BJ (cell line): ENCODE data around the gene FAM163A. TPM values are rescaled to one million over a fixed set of nuclear protein-coding genes. Genes with fewer than 3 reads are reported as not detected.

ENCODE experiments used
- CTCF ChIA-PET: fragments of 350-600 bp; formaldehyde crosslinking; extraction: SDS; loops from one replicate; lab custom pipeline; 2021; ENCODE audit warnings: antibody characterized with exemption, inconsistent platforms; lab: Yijun Ruan, JAX
- POLR2A ChIA-PET: fragments of 300-600 bp; sonication (Branson Sonifier 250); formaldehyde crosslinking; extraction: SDS; loops from one replicate; lab custom pipeline; 2021; ENCODE audit warnings: antibody characterized with exemption; lab: Charles Lee
- DNase-seq: peaks from one replicate; pipeline ENCODE4 v3.0.0-alpha.2; 2011; ENCODE audit warnings: low read depth
- H3K27me3 ChIP-seq: 2 replicates; pipeline ENCODE4 v1.6.0; 2011; ENCODE audit warnings: low read length; ENCODE audit not compliant: control insufficient read depth, insufficient read depth
- H3K36me3 ChIP-seq: 2 replicates; pipeline ENCODE4 v1.5.1; 2011; ENCODE audit warnings: low read length; ENCODE audit not compliant: control insufficient read depth, insufficient read depth
- H3K4me3 ChIP-seq: 2 replicates; pipeline ENCODE4 v1.5.1; 2011; ENCODE audit warnings: low read depth, mild to moderate bottlenecking, control low read depth, low read length
- CTCF ChIP-seq: IDR thresholded peaks from 2 replicates; pipeline ENCODE4 v1.5.1; 2011; ENCODE audit warnings: low read depth, mild to moderate bottlenecking, control low read depth, inconsistent platforms, low read length, moderate library complexity; ENCODE audit not compliant: insufficient read depth
- polyA plus RNA-seq: library from polyadenylated mRNA; depleted of rRNA; stranded (reverse); fragments of >200 nt; gene quantifications from 2 replicates; pipeline ENCODE4 v1.2.3, GENCODE V29; 2011

FAM163A gene
- polyA plus RNA-seq, 1 experiment = not detected

GRCh38 chr1:179825798-179826460 lies 82.8 kb downstream of the FAM163A start:
- ChIA-PET CTCF (interaction anchor here (4.0 kb wide), 1 partner anchor 11 kb away, joined by 15 read pairs; no protein-coding TSS in a partner anchor), POLR2A (no interaction called here)
- Histone ChIP-seq H3K27me3 (peaks cover 2% of the 10 kb centered on the region; the same call in 1 of the 2 replicates), H3K4me3 (no peak overlapping the region), H3K36me3 (no peaks in the 10 kb centered on the region)
- TF ChIP-seq CTCF = no peak
- no peak for DNase-seq

GRCh38 chr1:179826626-179827280 lies 83.7 kb downstream of the FAM163A start:
- POLR2A ChIA-PET = no interaction called here
- Histone ChIP-seq H3K27me3 (peaks cover 2% of the 10 kb centered on the region; the same call in 1 of the 2 replicates), H3K36me3 (no peaks in the 10 kb centered on the region), H3K4me3 (no peak overlapping the region)
- CTCF ChIA-PET = no interaction called here
- TF ChIP-seq CTCF = no peak
- DNase-seq = no peak

- Histone ChIP-seq H3K36me3 (no peaks in the 10 kb centered on the region), H3K4me3 (no peak overlapping the region), H3K27me3 (peaks cover 2% of the 10 kb centered on the region; the same call in 1 of the 2 replicates)
- ChIA-PET POLR2A (no interaction called here), CTCF (interaction anchor here (1.0 to 5.0 kb wide), 3 partner anchors 10 to 122 kb away, joined by 3 to 28 read pairs (median 3); no protein-coding TSS in a partner anchor)
- TF ChIP-seq CTCF = no peak
- DNase-seq = no peak
These were observed 85.5 kb downstream of the FAM163A start for GRCh38 chr1:179828554-179829110.

- no peaks in the 10 kb centered on the region for H3K36me3 ChIP-seq
- ChIA-PET POLR2A (no interaction called here), CTCF (interaction anchor here (1.1 to 5.0 kb wide), 3 partner anchors 9 to 16 kb away, joined by 3 to 28 read pairs (median 7); no protein-coding TSS in a partner anchor)
- DNase-seq = no peak
- no peak for TF ChIP-seq CTCF
- peaks cover 2% of the 10 kb centered on the region; the same call in 1 of the 2 replicates for H3K27me3 ChIP-seq
- H3K4me3 ChIP-seq = no peak overlapping the region
These were observed 88.1 kb downstream of the FAM163A start for GRCh38 chr1:179831225-179831624.
